ENCODE data around the gene ARRB1.

ARRB1 gene

DNA sequence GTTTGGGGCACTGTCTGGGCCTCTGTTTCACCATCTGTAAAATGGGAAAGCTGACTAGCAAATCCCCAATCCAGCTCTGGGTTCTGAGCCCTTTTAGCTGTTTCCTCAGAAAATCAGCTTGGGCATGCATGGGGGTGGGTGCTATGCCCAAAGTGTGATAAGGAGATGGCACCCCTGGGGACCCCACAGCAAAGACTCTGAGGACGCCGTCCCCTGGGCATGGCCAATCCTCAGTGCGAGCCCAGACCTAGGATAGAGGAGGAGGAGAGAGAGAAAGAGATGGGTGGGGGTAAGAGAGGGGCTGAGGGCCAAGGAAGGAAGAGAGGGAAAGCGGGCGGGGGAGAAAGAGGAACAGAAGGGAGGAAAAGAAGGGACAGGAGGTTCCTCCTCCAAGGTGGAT lies 79.1 kb downstream of the ARRB1 start:
- no peaks in the 10 kb centered on the region for H4K20me1 ChIP-seq (ENCODE audit: insufficient read depth)
- H3K4me1 ChIP-seq (ENCODE audit: low read depth, poor library complexity, severe bottlenecking), result no peaks in the 10 kb centered on the region
- no peak overlapping the region for H3K9ac ChIP-seq
- H3K79me2 ChIP-seq (ENCODE audit: insufficient read depth, low read depth), result no peaks in the 10 kb centered on the region
- no peaks in the 10 kb centered on the region for H3K36me3 ChIP-seq (ENCODE audit: insufficient read depth)
- no peaks in the 10 kb centered on the region for H3K27me3 ChIP-seq (ENCODE audit: insufficient read depth, low read depth)
- H3K27ac ChIP-seq, result no peak overlapping the region
- no peak overlapping the region for H2AFZ ChIP-seq (ENCODE audit: low read depth)
- H3K4me2 ChIP-seq, result no peak overlapping the region; the same call in 1 of the 2 replicates
- TF ChIP-seq, protein P1, sequence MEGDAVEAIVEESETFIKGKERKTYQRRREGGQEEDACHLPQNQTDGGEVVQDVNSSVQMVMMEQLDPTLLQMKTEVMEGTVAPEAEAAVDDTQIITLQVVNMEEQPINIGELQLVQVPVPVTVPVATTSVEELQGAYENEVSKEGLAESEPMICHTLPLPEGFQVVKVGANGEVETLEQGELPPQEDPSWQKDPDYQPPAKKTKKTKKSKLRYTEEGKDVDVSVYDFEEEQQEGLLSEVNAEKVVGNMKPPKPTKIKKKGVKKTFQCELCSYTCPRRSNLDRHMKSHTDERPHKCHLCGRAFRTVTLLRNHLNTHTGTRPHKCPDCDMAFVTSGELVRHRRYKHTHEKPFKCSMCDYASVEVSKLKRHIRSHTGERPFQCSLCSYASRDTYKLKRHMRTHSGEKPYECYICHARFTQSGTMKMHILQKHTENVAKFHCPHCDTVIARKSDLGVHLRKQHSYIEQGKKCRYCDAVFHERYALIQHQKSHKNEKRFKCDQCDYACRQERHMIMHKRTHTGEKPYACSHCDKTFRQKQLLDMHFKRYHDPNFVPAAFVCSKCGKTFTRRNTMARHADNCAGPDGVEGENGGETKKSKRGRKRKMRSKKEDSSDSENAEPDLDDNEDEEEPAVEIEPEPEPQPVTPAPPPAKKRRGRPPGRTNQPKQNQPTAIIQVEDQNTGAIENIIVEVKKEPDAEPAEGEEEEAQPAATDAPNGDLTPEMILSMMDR (conservative IDR thresholded peaks at IDR 0.05; ENCODE audit: low read depth, low read length), result no peak
- no peak overlapping the region for H3K4me3 ChIP-seq (IDR thresholded peaks at IDR 0.05; ENCODE audit: insufficient read depth, low read depth, low read length)

DNA sequence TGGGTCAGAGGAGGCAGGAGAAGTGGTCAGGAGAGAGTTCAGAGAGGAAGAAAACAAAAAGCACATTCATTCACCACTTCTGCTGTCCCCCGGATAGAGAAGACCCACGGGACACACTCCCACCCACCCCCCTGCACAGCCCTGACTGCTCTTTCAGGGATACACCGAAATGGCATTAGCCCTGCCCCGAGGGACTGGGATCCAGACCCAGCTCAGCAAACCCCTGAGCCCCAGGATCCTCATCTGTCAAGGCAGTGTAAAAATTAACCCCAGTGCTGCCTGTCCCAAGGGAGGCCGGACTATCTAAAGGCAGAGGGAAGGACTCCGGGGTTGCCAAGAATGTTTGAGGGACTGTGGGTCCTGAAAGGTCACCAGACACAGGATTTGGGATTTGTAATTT lies 79.7 kb downstream of the ARRB1 start:
- no peak overlapping the region for H3K4me2 ChIP-seq
- H3K4me1 ChIP-seq (ENCODE audit: low read depth, poor library complexity, severe bottlenecking), result no peaks in the 10 kb centered on the region
- no peaks in the 10 kb centered on the region for H3K36me3 ChIP-seq (ENCODE audit: insufficient read depth)
- no peaks in the 10 kb centered on the region for H3K79me2 ChIP-seq (ENCODE audit: insufficient read depth, low read depth)
- H3K27ac ChIP-seq, result no peak overlapping the region
- no peak overlapping the region for H3K9ac ChIP-seq
- H3K27me3 ChIP-seq (ENCODE audit: insufficient read depth, low read depth), result no peaks in the 10 kb centered on the region
- no peak overlapping the region for H3K4me3 ChIP-seq (IDR thresholded peaks at IDR 0.05; ENCODE audit: insufficient read depth, low read depth, low read length)
- H2AFZ ChIP-seq (ENCODE audit: low read depth), result no peak overlapping the region
- TF ChIP-seq, protein P1 (conservative IDR thresholded peaks at IDR 0.05; ENCODE audit: low read depth, low read length), result no peak
- H4K20me1 ChIP-seq (ENCODE audit: insufficient read depth), result no peaks in the 10 kb centered on the region

GRCh38 chr11:75270896-75271418 lies 80.5 kb downstream of the ARRB1 start:
- Histone ChIP-seq H3K9ac (no peak overlapping the region), H3K36me3 (ENCODE audit: insufficient read depth) (no peaks in the 10 kb centered on the region), H3K4me2 (no peak overlapping the region), H3K79me2 (ENCODE audit: insufficient read depth, low read depth) (no peaks in the 10 kb centered on the region), H4K20me1 (ENCODE audit: insufficient read depth) (no peaks in the 10 kb centered on the region), H3K4me3 (IDR thresholded peaks at IDR 0.05; ENCODE audit: insufficient read depth, low read depth, low read length) (no peak overlapping the region), H2AFZ (ENCODE audit: low read depth) (no peak overlapping the region), H3K27ac (no peak overlapping the region), H3K4me1 (ENCODE audit: low read depth, poor library complexity, severe bottlenecking) (no peaks in the 10 kb centered on the region), H3K27me3 (ENCODE audit: insufficient read depth, low read depth) (no peaks in the 10 kb centered on the region)
- TF ChIP-seq, protein P1 (conservative IDR thresholded peaks at IDR 0.05; ENCODE audit: low read depth, low read length), result peak; percentile 61

DNA sequence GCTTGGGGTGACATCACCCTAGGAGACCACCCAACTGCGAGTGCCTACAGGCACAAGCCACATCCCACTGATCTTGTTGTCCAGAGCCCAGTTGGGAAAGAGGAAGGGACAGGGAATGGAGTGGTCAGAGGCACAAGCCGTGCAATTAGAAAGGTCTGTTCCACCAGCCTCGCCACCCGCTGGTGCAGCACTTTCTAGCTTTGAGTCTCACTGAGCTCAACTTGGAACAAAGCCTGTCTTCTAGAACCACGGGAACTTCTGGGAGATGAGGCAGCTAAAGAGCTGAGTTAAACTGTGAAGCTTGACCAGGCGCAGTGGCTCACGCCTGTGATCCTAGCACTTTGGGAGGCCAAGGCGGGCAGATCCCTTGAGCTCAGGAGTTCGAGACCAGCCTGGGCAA lies 81.6 kb downstream of the ARRB1 start:
- Histone ChIP-seq H2AFZ (ENCODE audit: low read depth) (no peak overlapping the region), H3K4me1 (ENCODE audit: low read depth, poor library complexity, severe bottlenecking) (no peaks in the 10 kb centered on the region), H3K79me2 (ENCODE audit: insufficient read depth, low read depth) (no peaks in the 10 kb centered on the region), H3K36me3 (ENCODE audit: insufficient read depth) (no peaks in the 10 kb centered on the region), H4K20me1 (ENCODE audit: insufficient read depth) (no peaks in the 10 kb centered on the region), H3K27me3 (ENCODE audit: insufficient read depth, low read depth) (no peaks in the 10 kb centered on the region), H3K27ac (no peak overlapping the region), H3K4me3 (IDR thresholded peaks at IDR 0.05; ENCODE audit: insufficient read depth, low read depth, low read length) (no peak overlapping the region), H3K9ac (no peak overlapping the region), H3K4me2 (no peak overlapping the region)
- TF ChIP-seq, protein P1 (conservative IDR thresholded peaks at IDR 0.05; ENCODE audit: low read depth, low read length), result no peak

All from KMS-11 (cell line).